Femur (tissue), 1 donor: Measurements from ENCODE around the gene ZSWIM2.
"Not testable (repeated sequence)": the region's sequence is repeated elsewhere in the genome, so short reads cannot be mapped to it uniquely, and the experiment has no call there.

Experiments used
- DNase-seq: peaks from one replicate; pipeline ENCODE4 v3.0.0-alpha.2; 2017

Gene ZSWIM2

GRCh38 chr2:186848873-186849578 is at the start of gene ZSWIM2:
ZSWIM2 (minus strand) TSS chr2:186849170; CDS start chr2:186849130, 40 bp downstream.
- DNase-seq, result peak; percentile 84

GRCh38 chr2:186896220-186896619 is 47.2 kb upstream of the ZSWIM2 start:
- DNase-seq, result not testable (repeated sequence)

- no peak for DNase-seq
Observed at GRCh38 chr2:186895451-186895850, 46.5 kb upstream of the ZSWIM2 start.

- no peak for DNase-seq
Observed at GRCh38 chr2:186894478-186894877, 45.5 kb upstream of the ZSWIM2 start.

- DNase-seq, result no peak
Observed at GRCh38 chr2:186892821-186893220, 43.9 kb upstream of the ZSWIM2 start.

- DNase-seq, result no peak
Observed at GRCh38 chr2:186891185-186891621, 42.2 kb upstream of the ZSWIM2 start.

GRCh38 chr2:186889101-186889879 is 40.3 kb upstream of the ZSWIM2 start:
- no peak for DNase-seq

- DNase-seq, result peak; percentile 80
Observed at GRCh38 chr2:186887107-186888090, 38.4 kb upstream of the ZSWIM2 start.

- no peak for DNase-seq
Observed at GRCh38 chr2:186884587-186884986, 35.6 kb upstream of the ZSWIM2 start.

- DNase-seq, result no peak
Observed at GRCh38 chr2:186883666-186884065, 34.7 kb upstream of the ZSWIM2 start.

GRCh38 chr2:186882511-186883071 is 33.6 kb upstream of the ZSWIM2 start:
- DNase-seq, result no peak

- DNase-seq, result no peak
Observed at GRCh38 chr2:186881660-186882059, 32.7 kb upstream of the ZSWIM2 start.

GRCh38 chr2:186879312-186879711 is 30.3 kb upstream of the ZSWIM2 start:
- no peak for DNase-seq

- no peak for DNase-seq
Observed at GRCh38 chr2:186874713-186875112, 25.7 kb upstream of the ZSWIM2 start.

GRCh38 chr2:186871881-186872280 is 22.9 kb upstream of the ZSWIM2 start:
- no peak for DNase-seq

GRCh38 chr2:186868344-186868743 is 19.4 kb upstream of the ZSWIM2 start:
- no peak for DNase-seq

- DNase-seq, result no peak
Observed at GRCh38 chr2:186862869-186863709, 14.1 kb upstream of the ZSWIM2 start.

- no peak for DNase-seq
Observed at GRCh38 chr2:186855216-186855615, 6.2 kb upstream of the ZSWIM2 start.

GRCh38 chr2:186853951-186854350 is 5.0 kb upstream of the ZSWIM2 start:
- DNase-seq, result no peak

GRCh38 chr2:186852508-186852907 is 3.5 kb upstream of the ZSWIM2 start:
- DNase-seq, result no peak

GRCh38 chr2:186842373-186842772 is 6.6 kb downstream of the ZSWIM2 start:
- DNase-seq, result no peak

- DNase-seq, result no peak
Observed at GRCh38 chr2:186841940-186842339, 7.0 kb downstream of the ZSWIM2 start.
